ENCODE results near the gene NUAK2.
"Not testable (repeated sequence)": the region's sequence is repeated elsewhere in the genome, so short reads cannot be mapped to it uniquely, and the experiment has no call there.

NUAK2 gene

DNA sequence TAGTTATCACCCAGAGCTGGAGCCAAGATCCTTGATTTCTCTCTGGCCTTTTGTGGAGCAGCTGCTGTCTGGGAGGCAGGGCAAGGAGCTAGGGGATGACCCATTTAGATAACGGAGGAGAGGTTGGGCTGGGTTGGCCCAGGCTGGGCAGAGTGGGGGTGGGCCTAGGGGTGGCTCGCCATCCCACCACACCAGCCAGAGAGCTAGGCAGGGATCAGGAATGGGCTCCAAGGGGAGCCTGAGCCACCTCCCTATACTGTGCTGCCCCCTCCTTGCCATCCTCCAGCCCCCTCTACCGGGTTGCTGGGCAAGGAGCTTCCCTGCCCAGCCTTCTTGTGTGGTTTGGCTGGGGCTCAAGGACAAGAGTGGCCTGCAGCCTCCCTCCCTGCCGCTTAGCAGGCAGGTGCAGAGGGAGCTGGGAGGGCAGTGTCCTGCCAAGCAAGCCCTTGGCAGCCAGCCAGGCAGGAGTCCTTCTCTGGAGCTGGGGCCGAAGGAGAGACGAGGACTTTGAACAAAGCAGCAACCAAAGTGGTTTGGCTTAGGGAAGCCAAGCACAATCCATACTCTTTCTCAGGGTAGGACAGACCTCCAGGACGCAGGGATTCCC lies 4.1 kb downstream of the NUAK2 start:
- no peak for DNase-seq

DNA sequence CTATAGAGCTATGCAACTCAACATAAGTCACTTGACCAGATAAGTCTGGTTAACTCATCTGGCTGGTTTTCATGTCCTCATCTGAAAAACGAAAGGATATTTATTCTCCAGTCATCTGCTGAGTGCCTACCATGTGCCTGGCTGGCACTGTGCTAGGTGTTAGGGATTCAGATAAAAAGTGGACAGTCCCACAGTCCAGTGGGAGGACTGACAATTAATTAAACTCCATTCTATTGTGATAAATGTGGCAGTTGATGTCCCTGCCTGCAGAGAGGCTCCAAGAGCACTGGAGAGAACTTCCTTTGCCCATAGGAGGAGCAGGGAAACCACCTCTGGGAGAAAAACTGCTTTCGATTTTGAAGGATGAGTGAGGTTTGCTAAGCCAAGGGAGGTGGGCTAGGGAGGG lies 5.4 kb downstream of the NUAK2 start:
- peak in 2 of 3 donors; percentile 51 to 62 for DNase-seq

- no peak for DNase-seq
Measured at GRCh38 chr1:205315008-205315618, 6.4 kb downstream of the NUAK2 start.

DNA sequence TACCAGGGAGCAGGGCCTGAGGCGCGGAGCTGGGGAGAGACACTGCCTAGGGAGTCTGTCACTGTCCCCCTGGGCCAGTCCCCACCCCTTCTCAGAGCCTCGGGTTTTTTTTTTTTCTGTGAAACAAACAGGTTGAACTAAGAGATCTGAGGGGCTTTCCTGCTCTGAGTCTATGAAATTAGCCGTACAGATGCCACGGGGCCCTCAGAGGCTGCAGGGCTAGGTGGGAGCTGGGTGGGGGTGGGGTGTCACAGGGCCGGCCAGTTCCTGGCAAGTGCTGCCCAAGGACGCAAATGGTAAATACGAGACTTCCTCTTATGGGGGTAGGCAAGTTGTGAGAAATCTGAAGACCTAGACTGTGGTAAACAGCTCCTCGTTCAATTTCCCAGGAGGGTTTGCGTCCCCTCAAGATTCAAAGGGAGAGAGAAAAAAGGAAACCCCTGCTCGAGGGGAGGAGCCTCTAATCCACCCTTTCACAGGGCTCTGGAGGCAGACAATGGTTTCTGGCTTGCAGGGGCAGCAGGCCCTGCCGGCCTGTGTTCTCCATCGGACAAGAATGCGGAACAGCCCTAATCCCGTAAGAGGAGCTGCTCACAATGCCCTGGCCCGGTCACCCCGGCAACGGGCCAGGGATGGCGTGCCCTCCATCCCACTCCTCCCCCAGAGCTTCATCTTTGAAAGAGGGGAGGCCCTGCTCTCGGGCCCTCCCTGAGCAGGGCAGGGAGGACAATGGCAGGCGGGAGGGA lies 7.8 kb downstream of the NUAK2 start:
- DNase-seq: peak; percentile 58 to 70 (median 67)

- no peak for DNase-seq
Measured at GRCh38 chr1:205312866-205313562, 8.5 kb downstream of the NUAK2 start.

- DNase-seq: peak; percentile 70 to 89 (median 87)
Measured at GRCh38 chr1:205310976-205311704, 10.4 kb downstream of the NUAK2 start.

DNA sequence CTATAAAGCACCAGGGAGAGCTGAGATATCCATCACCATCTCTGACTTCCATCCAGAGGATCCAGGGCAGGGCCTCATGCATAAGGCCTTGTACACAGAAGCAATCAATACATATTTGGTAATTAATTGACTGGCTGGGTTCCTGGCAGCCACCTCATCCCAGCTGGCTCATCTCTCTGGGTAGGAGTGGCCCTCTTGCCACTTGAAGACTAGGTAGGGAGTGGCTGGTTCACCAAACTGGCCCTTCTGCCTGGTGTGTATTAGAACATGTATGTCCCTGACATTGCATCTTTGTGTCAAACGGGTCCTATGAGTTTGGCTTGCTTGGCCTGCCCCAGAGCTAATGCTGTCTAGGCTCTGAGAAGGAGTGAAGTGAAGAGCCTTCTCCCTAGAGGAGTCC lies 11.8 kb downstream of the NUAK2 start:
- no peak for DNase-seq

DNA sequence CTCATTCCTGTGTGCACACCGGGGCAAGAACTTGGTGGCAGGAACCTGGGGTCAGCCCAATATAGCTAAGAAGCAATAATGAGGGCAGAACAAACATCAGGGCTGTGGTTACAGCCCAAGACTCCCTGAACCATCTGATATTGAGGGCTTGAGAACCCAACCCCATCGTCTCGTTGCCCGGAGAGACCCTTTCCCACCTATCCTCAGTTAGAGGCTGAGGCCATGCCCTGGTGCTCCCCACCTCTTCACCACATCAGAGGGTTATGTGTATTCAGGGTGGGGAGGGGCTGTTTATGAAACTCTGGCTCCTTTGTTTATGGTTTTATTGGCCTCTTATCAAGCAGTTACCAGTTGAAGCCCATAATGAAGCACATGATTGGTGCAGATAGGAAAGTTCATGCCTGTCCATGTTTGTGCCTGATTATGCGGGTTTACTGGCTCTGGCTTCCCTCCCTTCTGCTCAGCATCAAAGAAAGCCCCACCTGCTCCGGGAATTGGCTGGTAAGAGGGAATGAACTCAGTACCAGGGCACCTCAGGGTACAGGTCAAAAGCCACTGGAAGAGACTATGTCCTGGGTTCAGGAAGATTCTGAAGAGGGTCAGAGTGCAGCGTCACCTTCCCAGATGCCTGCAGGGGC lies 14.5 kb downstream of the NUAK2 start:
- DNase-seq: no peak

GRCh38 chr1:205304695-205305070 lies 16.9 kb downstream of the NUAK2 start:
- DNase-seq: no peak

DNA sequence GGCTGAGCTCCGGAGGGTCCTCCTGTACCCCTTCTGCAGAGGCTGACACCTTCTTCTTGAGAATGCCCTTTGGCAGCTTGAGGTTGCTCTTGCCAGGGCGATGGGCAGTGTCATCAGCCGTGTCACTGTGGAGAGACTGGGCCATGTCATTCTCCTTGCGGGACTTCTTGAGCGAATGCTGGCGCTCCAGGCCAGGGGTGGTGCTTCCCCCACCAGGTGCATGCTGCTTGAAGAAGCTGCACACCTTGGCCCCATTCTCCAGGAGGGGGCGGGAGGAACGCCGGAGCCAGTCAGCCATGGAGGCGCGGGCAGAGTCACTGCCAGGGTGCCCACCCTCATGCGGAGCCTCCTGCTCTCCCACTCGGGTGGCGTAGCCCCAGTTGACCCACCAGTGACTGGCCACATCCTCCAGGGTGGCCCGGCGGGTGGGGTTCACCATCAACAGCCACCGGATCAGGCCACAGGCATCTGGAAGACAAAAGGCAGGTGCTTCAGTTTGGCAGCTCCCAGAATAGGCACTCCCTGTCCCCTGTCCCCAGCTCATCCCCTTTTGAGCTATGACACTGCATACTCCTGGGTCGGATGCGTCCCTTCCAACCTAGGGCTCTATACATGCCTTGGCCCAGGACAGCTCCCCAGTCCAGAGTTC lies 17.4 kb downstream of the NUAK2 start:
- no peak for DNase-seq

GRCh38 chr1:205303247-205303888 lies 18.2 kb downstream of the NUAK2 start:
- DNase-seq: no peak

GRCh38 chr1:205301842-205302588 lies 19.5 kb downstream of the NUAK2 start:
- no peak for DNase-seq

GRCh38 chr1:205301205-205301821 lies 20.2 kb downstream of the NUAK2 start:
- DNase-seq: no peak

DNA sequence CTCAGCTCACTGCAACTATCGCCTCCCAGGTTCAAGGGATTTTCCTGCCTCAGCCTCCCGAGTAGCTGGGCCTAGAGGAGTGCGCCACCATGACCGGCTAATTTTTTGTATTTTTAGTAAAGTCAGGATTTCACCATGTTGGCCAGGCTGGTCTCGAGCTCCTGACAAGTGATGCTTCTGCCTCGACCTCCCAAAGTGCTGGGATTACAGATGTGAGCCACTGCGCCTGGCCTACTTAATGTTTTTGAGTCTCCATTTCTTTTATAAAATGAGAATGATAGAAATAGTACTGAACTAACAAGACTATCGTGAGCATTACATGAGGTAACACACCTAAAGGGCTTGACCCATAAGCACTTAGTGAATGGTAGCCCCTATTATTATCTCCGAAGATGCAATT lies 21.4 kb downstream of the NUAK2 start:
- DNase-seq: no peak

DNA sequence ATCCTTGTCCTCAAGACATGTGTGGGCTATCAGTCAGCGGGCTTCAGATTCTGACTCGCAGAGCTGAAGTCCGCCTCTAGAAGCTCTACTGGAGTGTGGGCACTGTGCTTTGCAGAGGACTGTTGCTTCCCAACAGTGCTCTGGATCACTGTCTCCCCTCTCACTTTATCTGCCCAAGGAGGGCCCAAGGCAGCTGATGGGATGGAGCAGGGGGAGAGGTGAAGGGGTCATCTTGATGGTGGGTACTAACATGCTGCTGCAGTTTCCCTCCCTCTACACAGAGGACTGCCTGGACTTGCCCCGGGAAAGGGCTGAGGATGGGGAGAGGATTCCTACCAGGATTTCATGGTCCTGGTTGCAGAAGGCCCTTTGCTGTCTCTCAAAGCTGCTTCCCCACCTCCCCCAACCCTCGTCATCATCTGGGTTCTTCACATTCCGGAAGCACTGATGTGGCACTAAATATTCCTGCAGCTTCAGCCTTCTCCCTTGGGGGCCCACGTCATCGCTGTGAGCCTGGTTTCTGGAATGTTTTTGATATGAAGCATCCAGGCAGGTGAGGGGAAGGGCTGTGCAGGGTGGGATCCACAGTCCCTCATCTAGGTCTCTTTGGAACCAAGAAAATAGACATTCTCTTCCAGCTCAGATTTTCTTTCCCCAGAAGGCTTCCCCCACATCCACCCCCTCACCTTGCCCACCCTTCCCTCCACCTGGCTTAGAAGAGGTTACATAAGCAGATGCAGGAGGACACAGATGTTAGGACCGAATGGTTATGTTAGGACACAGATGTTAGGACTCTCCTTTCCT lies 23.2 kb downstream of the NUAK2 start:
- DNase-seq: no peak

- DNase-seq: not testable (repeated sequence)
Measured at GRCh38 chr1:205297546-205298177, 23.9 kb downstream of the NUAK2 start.

GRCh38 chr1:205296154-205296553 lies 25.4 kb downstream of the NUAK2 start:
- DNase-seq: no peak

DNA sequence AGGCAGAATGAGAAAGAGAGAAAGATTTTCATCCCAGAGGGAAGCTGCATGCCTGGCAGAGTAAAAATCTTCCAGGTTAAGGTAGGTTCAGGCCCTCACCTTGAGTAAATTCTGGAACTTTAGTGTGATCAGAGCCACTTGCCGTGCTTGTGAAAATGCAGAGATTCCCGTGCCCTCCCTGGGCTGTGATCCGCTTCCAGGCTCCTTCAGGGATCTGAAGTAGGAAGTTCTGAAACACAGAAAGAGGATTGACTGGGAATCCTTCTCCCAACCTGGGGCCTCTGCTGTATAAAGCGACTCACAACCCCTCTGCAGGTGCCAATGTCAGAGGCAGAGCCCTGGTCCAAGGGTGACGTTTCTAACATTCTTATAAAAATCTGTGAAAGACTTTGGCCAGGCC lies 26.6 kb downstream of the NUAK2 start:
- DNase-seq: no peak

Data from suppressor macrophage treated with lipopolysaccharide for 1 hour (primary cell).